HEK293 (cell line): ENCODE data around the gene NUP160.
"Not testable (repeated sequence)": the region's sequence is repeated elsewhere in the genome, so short reads cannot be mapped to it uniquely, and the experiment has no call there.

Source experiments
- CTCF ChIA-PET: fragments of 350-600 bp; formaldehyde crosslinking; extraction: SDS; loops from one replicate; lab custom pipeline; 2021; ENCODE audit warnings: antibody characterized with exemption; lab: Yijun Ruan, JAX
- POLR2A ChIA-PET: fragments of 300-600 bp; formaldehyde crosslinking; extraction: SDS; loops from one replicate; lab custom pipeline; 2020; ENCODE audit warnings: antibody characterized with exemption, inconsistent platforms; lab: Yijun Ruan, JAX
- H3K27ac ChIP-seq: fragments of 200-500 bp; sonication (Bioruptor generic); 2 replicates; pipeline ENCODE4 v1.5.1; 2014; ENCODE audit warnings: low read depth, low read length, control low read depth, inconsistent platforms; ENCODE audit errors: extremely low read depth
- H3K36me3 ChIP-seq, 2 experiments: fragments of 200-500 bp in 1 of 2; sonication (Bioruptor generic) in 1 of 2; 1 replicate in 1 of 2; 2 replicates in 1 of 2; pipeline ENCODE4 v1.5.1; 2014 to 2017; ENCODE audit warnings: inconsistent platforms in 2 of 2, low read length in 2 of 2; ENCODE audit not compliant: control insufficient read depth in 2 of 2, insufficient read depth in 1 of 2
- H3K4me1 ChIP-seq: fragments of 200-500 bp; sonication (Bioruptor generic); 2 replicates; pipeline ENCODE4 v1.5.1; 2014; ENCODE audit warnings: mild to moderate bottlenecking, low read length, inconsistent platforms; ENCODE audit not compliant: control insufficient read depth, insufficient read depth
- H3K4me3 ChIP-seq: 2 replicates; pipeline ENCODE4 v1.5.1; 2011; ENCODE audit warnings: low read depth, mild to moderate bottlenecking, control low read depth, low read length, moderate library complexity
- H3K9me3 ChIP-seq: fragments of 200-500 bp; sonication (Bioruptor generic); 2 replicates; pipeline ENCODE4 v1.5.1; 2014; ENCODE audit warnings: low read depth, low read length, inconsistent platforms; ENCODE audit not compliant: control insufficient read depth, insufficient read depth
- HOXC10 ChIP-seq: sonication (generic); formaldehyde crosslinking; IDR thresholded peaks from 2 replicates; pipeline ENCODE4 v1.8.1; 2023; ENCODE audit warnings: mild to moderate bottlenecking, missing genetic modification reagents
- TRIM28 ChIP-seq: IDR thresholded peaks from 2 replicates; pipeline ENCODE4 v1.6.1; 2011; ENCODE audit warnings: low read length, control low read depth, borderline replicate concordance
- ZBTB48 ChIP-seq: fragments of 450-650 bp; formaldehyde crosslinking; IDR thresholded peaks from 2 replicates; pipeline ENCODE4 v1.5.1; 2016; ENCODE audit warnings: missing biosample characterization, missing genetic modification characterization
- ZNF10 ChIP-seq: fragments of 450-650 bp; formaldehyde crosslinking; IDR thresholded peaks from 2 replicates; pipeline ENCODE4 v1.5.1; 2017; ENCODE audit warnings: missing biosample characterization, missing genetic modification characterization
- ZNF24 ChIP-seq: fragments of 450-650 bp; formaldehyde crosslinking; IDR thresholded peaks from 2 replicates; pipeline ENCODE4 v1.5.1; 2016; ENCODE audit warnings: missing biosample characterization, missing genetic modification characterization
- ZNF292 ChIP-seq: fragments of 450-650 bp; formaldehyde crosslinking; IDR thresholded peaks from 2 replicates; pipeline ENCODE4 v1.5.1; 2016; ENCODE audit warnings: low read depth, missing biosample characterization, missing genetic modification characterization, borderline replicate concordance
- ZNF366 ChIP-seq: fragments of 450-650 bp; formaldehyde crosslinking; conservative IDR thresholded peaks from 2 replicates; pipeline ENCODE4 v1.5.1; 2016; ENCODE audit warnings: missing biosample characterization, missing genetic modification characterization
- ZNF473 ChIP-seq: fragments of 450-650 bp; formaldehyde crosslinking; IDR thresholded peaks from 2 replicates; pipeline ENCODE4 v1.5.1; 2017; ENCODE audit warnings: missing biosample characterization, missing genetic modification characterization
- ZNF514 ChIP-seq: fragments of 450-650 bp; formaldehyde crosslinking; IDR thresholded peaks from 2 replicates; pipeline ENCODE4 v1.5.1; 2016; ENCODE audit warnings: missing biosample characterization, missing genetic modification characterization
- ZNF596 ChIP-seq: fragments of 450-650 bp; IDR thresholded peaks from 2 replicates; pipeline ENCODE4 v1.5.0; 2018; ENCODE audit warnings: missing biosample characterization, mild to moderate bottlenecking, missing genetic modification characterization, moderate library complexity
- ZNF701 ChIP-seq: fragments of 450-650 bp; formaldehyde crosslinking; IDR thresholded peaks from 2 replicates; pipeline ENCODE4 v1.5.1; 2016; ENCODE audit warnings: missing biosample characterization, missing genetic modification characterization
- TF ChIP-seq, protein P1 (sequence below): fragments of 450-650 bp; formaldehyde crosslinking; conservative IDR thresholded peaks from 2 replicates; pipeline ENCODE4 v1.5.1; 2016; ENCODE audit warnings: low read depth, missing biosample characterization, missing genetic modification characterization
- TF ChIP-seq, protein P2 (sequence below): fragments of 450-650 bp; formaldehyde crosslinking; IDR thresholded peaks from 2 replicates; pipeline ENCODE4 v1.5.1; 2016; ENCODE audit warnings: missing biosample characterization, missing genetic modification characterization
- TF ChIP-seq, protein P3 (sequence below): fragments of 450-650 bp; formaldehyde crosslinking; IDR thresholded peaks from 2 replicates; pipeline ENCODE4 v1.5.1; 2017; ENCODE audit warnings: missing biosample characterization, missing genetic modification characterization

NUP160 gene

DNA sequence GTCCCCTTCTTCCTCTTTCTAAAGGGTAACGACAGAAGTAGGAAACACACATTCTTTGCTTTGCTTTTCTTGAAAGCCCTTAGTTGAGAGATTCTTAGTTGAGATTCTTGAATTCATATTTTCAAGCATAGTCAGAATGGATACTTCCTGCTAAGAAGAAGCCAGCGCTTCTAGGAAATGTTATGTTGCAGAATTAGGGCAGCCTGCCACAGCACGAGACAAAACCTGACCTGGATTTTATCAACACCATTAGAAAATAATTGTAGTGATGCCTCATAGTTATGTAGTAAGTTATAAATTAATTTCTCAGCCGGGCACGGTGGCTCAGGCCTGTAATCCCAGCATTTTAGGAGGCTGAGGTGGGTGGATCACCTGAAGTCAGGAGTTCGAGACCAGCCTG is 37.9 kb upstream of the NUP160 start (continued):
- TF ChIP-seq TRIM28, result no peak

DNA sequence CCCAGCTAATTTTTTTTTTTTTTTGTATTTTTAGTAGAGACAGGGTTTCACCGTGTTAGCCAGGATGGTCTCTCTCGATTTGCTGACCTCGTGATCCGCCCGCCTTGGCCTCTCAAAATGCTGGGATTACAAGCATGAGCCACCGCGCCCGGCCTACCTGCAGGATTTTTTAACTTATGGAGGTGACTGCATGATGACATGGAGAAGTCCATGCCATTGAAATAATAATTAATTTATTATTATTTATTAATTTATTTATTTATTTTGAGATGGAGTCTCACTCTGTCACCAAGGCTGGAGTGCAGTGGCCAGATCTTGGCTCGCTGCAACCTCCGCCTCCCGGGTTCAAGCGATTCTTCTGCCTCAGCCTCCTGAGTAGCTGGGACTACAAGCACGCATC is 34.3 kb upstream of the NUP160 start:
- H3K27ac ChIP-seq, H3K9me3 ChIP-seq, POLR2A ChIA-PET, H3K4me3 ChIP-seq, H3K36me3 ChIP-seq, H3K4me1 ChIP-seq: not testable (repeated sequence)
- CTCF ChIA-PET, result interaction anchor here (0.6 kb wide), 1 partner anchor 262 kb away, joined by 3 read pairs; no protein-coding TSS in a partner anchor

DNA sequence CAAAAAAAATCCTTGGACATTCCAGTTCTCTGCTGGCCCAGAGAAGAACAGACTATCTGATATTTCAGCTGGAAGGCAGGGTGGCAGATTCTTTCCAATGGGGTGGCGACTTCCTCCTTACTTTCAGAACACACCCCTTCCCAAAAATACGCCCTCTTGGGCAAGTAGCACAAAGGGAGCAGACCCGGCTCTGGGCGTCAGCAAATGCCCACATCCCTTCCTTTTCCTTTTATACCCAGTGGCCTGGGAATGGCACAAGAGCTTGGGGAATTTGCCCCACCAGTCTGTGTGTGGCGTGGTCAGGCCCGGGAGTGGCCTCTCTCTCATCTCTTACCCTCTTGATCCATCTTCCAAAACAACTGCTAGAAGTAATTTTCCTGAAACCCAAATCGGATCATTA is 33.0 kb upstream of the NUP160 start:
- Histone ChIP-seq H3K27ac (no peak overlapping the region), H3K4me3 (no peak overlapping the region), H3K4me1 (no peaks in the 10 kb centered on the region), H3K36me3 (no peaks in the 10 kb centered on the region), H3K9me3 (no peaks in the 10 kb centered on the region)
- TF ChIP-seq ZBTB48 (no peak), ZNF24 (tag by site-specific recombination) (no peak), ZNF292 (tag by site-specific recombination) (no peak), ZNF701 (tag by site-specific recombination) (no peak), ZNF473 (tag by site-specific recombination) (no peak), ZNF514 (tag by site-specific recombination) (no peak), HOXC10 (no peak), ZNF10 (tag by site-specific recombination) (no peak), ZNF366 (tag by site-specific recombination) (no peak), ZNF596 (no peak)
- TF ChIP-seq, protein P1, sequence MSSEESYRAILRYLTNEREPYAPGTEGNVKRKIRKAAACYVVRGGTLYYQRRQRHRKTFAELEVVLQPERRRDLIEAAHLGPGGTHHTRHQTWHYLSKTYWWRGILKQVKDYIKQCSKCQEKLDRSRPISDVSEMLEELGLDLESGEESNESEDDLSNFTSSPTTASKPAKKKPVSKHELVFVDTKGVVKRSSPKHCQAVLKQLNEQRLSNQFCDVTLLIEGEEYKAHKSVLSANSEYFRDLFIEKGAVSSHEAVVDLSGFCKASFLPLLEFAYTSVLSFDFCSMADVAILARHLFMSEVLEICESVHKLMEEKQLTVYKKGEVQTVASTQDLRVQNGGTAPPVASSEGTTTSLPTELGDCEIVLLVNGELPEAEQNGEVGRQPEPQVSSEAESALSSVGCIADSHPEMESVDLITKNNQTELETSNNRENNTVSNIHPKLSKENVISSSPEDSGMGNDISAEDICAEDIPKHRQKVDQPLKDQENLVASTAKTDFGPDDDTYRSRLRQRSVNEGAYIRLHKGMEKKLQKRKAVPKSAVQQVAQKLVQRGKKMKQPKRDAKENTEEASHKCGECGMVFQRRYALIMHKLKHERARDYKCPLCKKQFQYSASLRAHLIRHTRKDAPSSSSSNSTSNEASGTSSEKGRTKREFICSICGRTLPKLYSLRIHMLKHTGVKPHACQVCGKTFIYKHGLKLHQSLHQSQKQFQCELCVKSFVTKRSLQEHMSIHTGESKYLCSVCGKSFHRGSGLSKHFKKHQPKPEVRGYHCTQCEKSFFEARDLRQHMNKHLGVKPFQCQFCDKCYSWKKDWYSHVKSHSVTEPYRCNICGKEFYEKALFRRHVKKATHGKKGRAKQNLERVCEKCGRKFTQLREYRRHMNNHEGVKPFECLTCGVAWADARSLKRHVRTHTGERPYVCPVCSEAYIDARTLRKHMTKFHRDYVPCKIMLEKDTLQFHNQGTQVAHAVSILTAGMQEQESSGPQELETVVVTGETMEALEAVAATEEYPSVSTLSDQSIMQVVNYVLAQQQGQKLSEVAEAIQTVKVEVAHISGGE, result no peak
- TF ChIP-seq, protein P2, sequence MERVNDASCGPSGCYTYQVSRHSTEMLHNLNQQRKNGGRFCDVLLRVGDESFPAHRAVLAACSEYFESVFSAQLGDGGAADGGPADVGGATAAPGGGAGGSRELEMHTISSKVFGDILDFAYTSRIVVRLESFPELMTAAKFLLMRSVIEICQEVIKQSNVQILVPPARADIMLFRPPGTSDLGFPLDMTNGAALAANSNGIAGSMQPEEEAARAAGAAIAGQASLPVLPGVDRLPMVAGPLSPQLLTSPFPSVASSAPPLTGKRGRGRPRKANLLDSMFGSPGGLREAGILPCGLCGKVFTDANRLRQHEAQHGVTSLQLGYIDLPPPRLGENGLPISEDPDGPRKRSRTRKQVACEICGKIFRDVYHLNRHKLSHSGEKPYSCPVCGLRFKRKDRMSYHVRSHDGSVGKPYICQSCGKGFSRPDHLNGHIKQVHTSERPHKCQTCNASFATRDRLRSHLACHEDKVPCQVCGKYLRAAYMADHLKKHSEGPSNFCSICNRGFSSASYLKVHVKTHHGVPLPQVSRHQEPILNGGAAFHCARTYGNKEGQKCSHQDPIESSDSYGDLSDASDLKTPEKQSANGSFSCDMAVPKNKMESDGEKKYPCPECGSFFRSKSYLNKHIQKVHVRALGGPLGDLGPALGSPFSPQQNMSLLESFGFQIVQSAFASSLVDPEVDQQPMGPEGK (tag by site-specific recombination), result no peak
- TF ChIP-seq, protein P3, sequence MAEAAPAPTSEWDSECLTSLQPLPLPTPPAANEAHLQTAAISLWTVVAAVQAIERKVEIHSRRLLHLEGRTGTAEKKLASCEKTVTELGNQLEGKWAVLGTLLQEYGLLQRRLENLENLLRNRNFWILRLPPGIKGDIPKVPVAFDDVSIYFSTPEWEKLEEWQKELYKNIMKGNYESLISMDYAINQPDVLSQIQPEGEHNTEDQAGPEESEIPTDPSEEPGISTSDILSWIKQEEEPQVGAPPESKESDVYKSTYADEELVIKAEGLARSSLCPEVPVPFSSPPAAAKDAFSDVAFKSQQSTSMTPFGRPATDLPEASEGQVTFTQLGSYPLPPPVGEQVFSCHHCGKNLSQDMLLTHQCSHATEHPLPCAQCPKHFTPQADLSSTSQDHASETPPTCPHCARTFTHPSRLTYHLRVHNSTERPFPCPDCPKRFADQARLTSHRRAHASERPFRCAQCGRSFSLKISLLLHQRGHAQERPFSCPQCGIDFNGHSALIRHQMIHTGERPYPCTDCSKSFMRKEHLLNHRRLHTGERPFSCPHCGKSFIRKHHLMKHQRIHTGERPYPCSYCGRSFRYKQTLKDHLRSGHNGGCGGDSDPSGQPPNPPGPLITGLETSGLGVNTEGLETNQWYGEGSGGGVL, result no peak
- ChIA-PET CTCF (interaction anchor here (0.6 to 0.7 kb wide), 2 partner anchors 21 to 183 kb away, joined by 3 to 4 read pairs; no protein-coding TSS in a partner anchor), POLR2A (interaction anchor here (0.8 kb wide), 1 partner anchor 16 kb away, joined by 3 read pairs; no protein-coding TSS in a partner anchor)
